Measurements from ENCODE around the gene GLTPD2.

GLTPD2 gene

GRCh38 chr17:4742629-4743028 lies 46.1 kb upstream of the GLTPD2 start:
- Histone ChIP-seq H4K20me1 (ENCODE audit: control insufficient read depth, insufficient read depth, low read depth, low read length) (no peaks in the 10 kb centered on the region; the same call in 1 of the 2 replicates), H3K79me2 (ENCODE audit: control insufficient read depth, low read length) (no peaks in the 10 kb centered on the region), H3F3A (ENCODE audit: control insufficient read depth, insufficient read depth) (0 out of 2 replicates have a peak, but pooled peaks cover 2% of the 10 kb centered on the region), H3K4me1 (ENCODE audit: control insufficient read depth, low read length) (peaks cover 22% of the 10 kb centered on the region), H3K27ac (ENCODE audit: low read depth, low read length) (no peak overlapping the region), H3K36me3 (ENCODE audit: control insufficient read depth, low read length) (no peaks in the 10 kb centered on the region), H3K4me2 (ENCODE audit: low read length) (no peak overlapping the region), H3K27me3 (ENCODE audit: control insufficient read depth, low read length) (peaks cover 35% of the 10 kb centered on the region), H3K9me2 (replicated peaks; ENCODE audit: control insufficient read depth, low read length) (no peaks in the 10 kb centered on the region), H3K4me3 (ENCODE audit: low read length) (no peak overlapping the region), H3K9me3 (ENCODE audit: control insufficient read depth, insufficient read depth, low read length) (no peaks in the 10 kb centered on the region)
- TF ChIP-seq EZH2phosphoT487 (IDR thresholded peaks at IDR 0.05; ENCODE audit: borderline replicate concordance, low read length): no peak
- TF ChIP-seq, protein P1, sequence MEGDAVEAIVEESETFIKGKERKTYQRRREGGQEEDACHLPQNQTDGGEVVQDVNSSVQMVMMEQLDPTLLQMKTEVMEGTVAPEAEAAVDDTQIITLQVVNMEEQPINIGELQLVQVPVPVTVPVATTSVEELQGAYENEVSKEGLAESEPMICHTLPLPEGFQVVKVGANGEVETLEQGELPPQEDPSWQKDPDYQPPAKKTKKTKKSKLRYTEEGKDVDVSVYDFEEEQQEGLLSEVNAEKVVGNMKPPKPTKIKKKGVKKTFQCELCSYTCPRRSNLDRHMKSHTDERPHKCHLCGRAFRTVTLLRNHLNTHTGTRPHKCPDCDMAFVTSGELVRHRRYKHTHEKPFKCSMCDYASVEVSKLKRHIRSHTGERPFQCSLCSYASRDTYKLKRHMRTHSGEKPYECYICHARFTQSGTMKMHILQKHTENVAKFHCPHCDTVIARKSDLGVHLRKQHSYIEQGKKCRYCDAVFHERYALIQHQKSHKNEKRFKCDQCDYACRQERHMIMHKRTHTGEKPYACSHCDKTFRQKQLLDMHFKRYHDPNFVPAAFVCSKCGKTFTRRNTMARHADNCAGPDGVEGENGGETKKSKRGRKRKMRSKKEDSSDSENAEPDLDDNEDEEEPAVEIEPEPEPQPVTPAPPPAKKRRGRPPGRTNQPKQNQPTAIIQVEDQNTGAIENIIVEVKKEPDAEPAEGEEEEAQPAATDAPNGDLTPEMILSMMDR (IDR thresholded peaks at IDR 0.05; ENCODE audit: low read depth, low read length, poor library complexity, severe bottlenecking): no peak

GRCh38 chr17:4743216-4743615 lies 45.5 kb upstream of the GLTPD2 start:
- Histone ChIP-seq H3K79me2 (ENCODE audit: control insufficient read depth, low read length) (no peaks in the 10 kb centered on the region), H3K9me2 (replicated peaks; ENCODE audit: control insufficient read depth, low read length) (no peaks in the 10 kb centered on the region), H3K27ac (ENCODE audit: low read depth, low read length) (no peak overlapping the region), H3K4me2 (ENCODE audit: low read length) (no peak overlapping the region), H3K27me3 (ENCODE audit: control insufficient read depth, low read length) (peaks cover 38% of the 10 kb centered on the region), H3K4me1 (ENCODE audit: control insufficient read depth, low read length) (peaks cover 26% of the 10 kb centered on the region), H3F3A (ENCODE audit: control insufficient read depth, insufficient read depth) (no peaks in the 10 kb centered on the region), H3K36me3 (ENCODE audit: control insufficient read depth, low read length) (no peaks in the 10 kb centered on the region), H3K9me3 (ENCODE audit: control insufficient read depth, insufficient read depth, low read length) (no peaks in the 10 kb centered on the region), H3K4me3 (ENCODE audit: low read length) (no peak overlapping the region), H4K20me1 (ENCODE audit: control insufficient read depth, insufficient read depth, low read depth, low read length) (no peaks in the 10 kb centered on the region; the same call in 1 of the 2 replicates)
- TF ChIP-seq EZH2phosphoT487 (IDR thresholded peaks at IDR 0.05; ENCODE audit: borderline replicate concordance, low read length): no peak
- TF ChIP-seq, protein P1 (IDR thresholded peaks at IDR 0.05; ENCODE audit: low read depth, low read length, poor library complexity, severe bottlenecking): no peak

DNA sequence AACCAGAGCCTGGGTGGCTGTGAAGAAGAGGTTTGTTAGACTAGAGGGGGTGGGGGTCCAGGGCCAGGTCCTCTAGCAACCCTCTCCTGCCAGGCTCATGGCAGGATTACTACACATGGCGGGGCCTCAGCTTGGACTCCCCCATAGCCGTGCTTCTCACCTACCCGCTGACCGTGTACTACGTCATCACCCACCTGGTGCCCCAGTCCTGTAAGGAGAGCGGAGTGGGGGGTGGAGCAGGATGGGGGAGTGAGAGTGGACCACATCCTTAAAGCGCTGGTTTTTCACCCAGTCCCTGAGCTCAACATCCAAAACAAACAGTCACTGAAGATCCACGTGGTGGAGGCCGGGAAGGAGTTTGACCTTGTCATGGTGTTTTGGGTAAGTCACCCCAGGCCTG lies 44.9 kb upstream of the GLTPD2 start:
- no peaks in the 10 kb centered on the region for H3K36me3 ChIP-seq (ENCODE audit: control insufficient read depth, low read length)
- H4K20me1 ChIP-seq (ENCODE audit: control insufficient read depth, insufficient read depth, low read depth, low read length): no peaks in the 10 kb centered on the region; the same call in 1 of the 2 replicates
- H3K4me2 ChIP-seq (ENCODE audit: low read length): no peak overlapping the region
- TF ChIP-seq EZH2phosphoT487 (IDR thresholded peaks at IDR 0.05; ENCODE audit: borderline replicate concordance, low read length): no peak
- TF ChIP-seq, protein P1 (IDR thresholded peaks at IDR 0.05; ENCODE audit: low read depth, low read length, poor library complexity, severe bottlenecking): no peak
- no peaks in the 10 kb centered on the region for H3K9me2 ChIP-seq (replicated peaks; ENCODE audit: control insufficient read depth, low read length)
- H3K4me1 ChIP-seq (ENCODE audit: control insufficient read depth, low read length): peaks cover 24% of the 10 kb centered on the region
- no peaks in the 10 kb centered on the region for H3K9me3 ChIP-seq (ENCODE audit: control insufficient read depth, insufficient read depth, low read length)
- no peaks in the 10 kb centered on the region for H3K79me2 ChIP-seq (ENCODE audit: control insufficient read depth, low read length)
- H3K27ac ChIP-seq (ENCODE audit: low read depth, low read length): no peak overlapping the region
- H3K4me3 ChIP-seq (ENCODE audit: low read length): no peak overlapping the region
- H3F3A ChIP-seq (ENCODE audit: control insufficient read depth, insufficient read depth): no peaks in the 10 kb centered on the region
- peaks cover 36% of the 10 kb centered on the region for H3K27me3 ChIP-seq (ENCODE audit: control insufficient read depth, low read length)
